GM19467 (cell line): ENCODE measurements around the gene PGLYRP4.

Experiments used
- ATAC-seq: cut with Tn5 transposase; IDR thresholded peaks from one replicate; pipeline ENCODE4 v1.9.1; 2021; ENCODE audit warnings: mild to moderate bottlenecking, moderate library complexity; ENCODE audit not compliant: unreplicated experiment

The PGLYRP4 gene

GRCh38 chr1:153348511-153349362 is at the start of gene PGLYRP4:
Gene PGLYRP4 (minus strand): TSS chr1:153348841. CDS start chr1:153347932, 909 bp downstream.
- ATAC-seq, result no peak

- no peak for ATAC-seq
These were observed 49.4 kb upstream of the PGLYRP4 start for GRCh38 chr1:153397924-153398651.

- no peak for ATAC-seq
These were observed 48.6 kb upstream of the PGLYRP4 start for GRCh38 chr1:153397051-153397923.

- no peak for ATAC-seq
These were observed 47.8 kb upstream of the PGLYRP4 start for GRCh38 chr1:153396461-153396860.

GRCh38 chr1:153395776-153396175 is 47.1 kb upstream of the PGLYRP4 start:
- no peak for ATAC-seq

GRCh38 chr1:153395136-153395685 is 46.6 kb upstream of the PGLYRP4 start:
- ATAC-seq, result no peak

GRCh38 chr1:153394391-153394790 is 45.8 kb upstream of the PGLYRP4 start:
- ATAC-seq, result no peak

- no peak for ATAC-seq
These were observed 45.3 kb upstream of the PGLYRP4 start for GRCh38 chr1:153393926-153394325.

GRCh38 chr1:153392822-153393221 is 44.2 kb upstream of the PGLYRP4 start:
- no peak for ATAC-seq

GRCh38 chr1:153392258-153392657 is 43.6 kb upstream of the PGLYRP4 start:
- no peak for ATAC-seq

- no peak for ATAC-seq
These were observed 42.5 kb upstream of the PGLYRP4 start, which contains the start of gene S100A8 for GRCh38 chr1:153390938-153391710. Gene S100A8 (minus strand): TSS chr1:153391073. CDS start chr1:153390535, 538 bp downstream.

GRCh38 chr1:153389973-153390879 is 41.6 kb upstream of the PGLYRP4 start:
- no peak for ATAC-seq

GRCh38 chr1:153389401-153389800 is 40.8 kb upstream of the PGLYRP4 start:
- no peak for ATAC-seq

GRCh38 chr1:153387785-153388184 is 39.1 kb upstream of the PGLYRP4 start:
- no peak for ATAC-seq

GRCh38 chr1:153387001-153387400 is 38.4 kb upstream of the PGLYRP4 start:
- ATAC-seq, result no peak

- no peak for ATAC-seq
These were observed 37.9 kb upstream of the PGLYRP4 start for GRCh38 chr1:153386500-153386901.

GRCh38 chr1:153384958-153385580 is 36.4 kb upstream of the PGLYRP4 start:
- no peak for ATAC-seq

- ATAC-seq, result no peak
These were observed 32.1 kb upstream of the PGLYRP4 start for GRCh38 chr1:153380711-153381110.
